HepG2 (cell line): ENCODE results near the gene MYO18A. TPM values are rescaled to one million over a fixed set of nuclear protein-coding genes. Genes with fewer than 3 reads are reported as not detected.

ENCODE experiments used
- ATF7 ChIP-seq, 2 experiments: fragments of 450-650 bp in 1 of 2; sonication (generic) in 1 of 2; formaldehyde crosslinking in 1 of 2; IDR thresholded peaks; 2 replicates each; pipeline versions ENCODE4 v1.4.0 to v1.6.1; 2016 to 2020; ENCODE audit warnings: antibody characterized with exemption in 1 of 2, mild to moderate bottlenecking in 1 of 2, missing genetic modification reagents in 1 of 2
- CHD4 ChIP-seq: fragments of 200-600 bp; sonication (generic); IDR thresholded peaks from 2 replicates; pipeline ENCODE4 v1.7.0; 2017; ENCODE audit warnings: mild to moderate bottlenecking, low read length, borderline replicate concordance
- CTCF ChIP-seq: sonication (generic); formaldehyde crosslinking; IDR thresholded peaks from 2 replicates; pipeline ENCODE4 v1.5.0; 2020; ENCODE audit warnings: mild to moderate bottlenecking, missing genetic modification reagents, moderate library complexity
- FOSL1 ChIP-seq: sonication (generic); formaldehyde crosslinking; IDR thresholded peaks from 2 replicates; pipeline ENCODE4 v1.9.0; 2021; ENCODE audit warnings: missing genetic modification reagents, borderline replicate concordance
- HNRNPUL1 ChIP-seq: fragments of 200-400 bp; formaldehyde crosslinking; IDR thresholded peaks from 2 replicates; pipeline ENCODE4 v1.6.1; 2017; ENCODE audit warnings: low read depth, mild to moderate bottlenecking, low read length, moderate library complexity
- MTA1 ChIP-seq: sonication (generic); formaldehyde crosslinking; IDR thresholded peaks from 2 replicates; pipeline ENCODE4 v1.4.0; 2020; ENCODE audit warnings: missing genetic modification reagents, mild to moderate bottlenecking, borderline replicate concordance
- NFIB ChIP-seq: sonication (generic); formaldehyde crosslinking; IDR thresholded peaks from 2 replicates; pipeline ENCODE4 v1.9.0; 2021; ENCODE audit warnings: missing genetic modification reagents, mild to moderate bottlenecking, borderline replicate concordance
- RAD21 ChIP-seq: fragments of 450-650 bp; formaldehyde crosslinking; IDR thresholded peaks from 2 replicates; pipeline ENCODE4 v1.5.0; 2020; ENCODE audit warnings: mild to moderate bottlenecking
- RBAK ChIP-seq: sonication (generic); formaldehyde crosslinking; IDR thresholded peaks from 2 replicates; pipeline ENCODE4 v1.5.1; 2020; ENCODE audit warnings: mild to moderate bottlenecking, missing genetic modification reagents
- RNF219 ChIP-seq: sonication (generic); formaldehyde crosslinking; IDR thresholded peaks from 2 replicates; pipeline ENCODE4 v1.5.0; 2020; ENCODE audit warnings: mild to moderate bottlenecking, missing genetic modification reagents
- SCMH1 ChIP-seq: sonication (generic); formaldehyde crosslinking; IDR thresholded peaks from 2 replicates; pipeline ENCODE4 v1.9.0; 2021; ENCODE audit warnings: missing genetic modification reagents, mild to moderate bottlenecking, borderline replicate concordance
- SMC3 ChIP-seq: IDR thresholded peaks from 2 replicates; pipeline ENCODE4 v1.6.1; 2011; ENCODE audit warnings: low read length, improper control_type of control experiment
- SP140L ChIP-seq: sonication (generic); formaldehyde crosslinking; IDR thresholded peaks from 2 replicates; pipeline ENCODE4 v1.4.0; 2020; ENCODE audit warnings: missing genetic modification reagents, borderline replicate concordance
- SP2 ChIP-seq: sonication (generic); formaldehyde crosslinking; IDR thresholded peaks from 2 replicates; pipeline ENCODE4 v1.5.1; 2020; ENCODE audit warnings: mild to moderate bottlenecking, missing genetic modification reagents
- SRSF4 ChIP-seq: fragments of 200-400 bp; formaldehyde crosslinking; IDR thresholded peaks from one replicate; pipeline ENCODE4 v1.6.1; 2018; ENCODE audit warnings: mild to moderate bottlenecking, low read depth, low read length, moderate library complexity; ENCODE audit not compliant: poor library complexity, severe bottlenecking
- SYNCRIP ChIP-seq: fragments of 200-400 bp; formaldehyde crosslinking; IDR thresholded peaks from 2 replicates; pipeline ENCODE4 v1.6.1; 2018; ENCODE audit warnings: mild to moderate bottlenecking, low read depth, low read length; ENCODE audit not compliant: insufficient read depth
- ZBTB42 ChIP-seq: sonication (generic); formaldehyde crosslinking; IDR thresholded peaks from 2 replicates; pipeline ENCODE4 v1.5.0; 2020; ENCODE audit warnings: mild to moderate bottlenecking, missing genetic modification reagents
- ZMAT3 ChIP-seq: sonication (generic); formaldehyde crosslinking; conservative IDR thresholded peaks from 2 replicates; pipeline ENCODE4 v1.7.0; 2021; ENCODE audit warnings: missing genetic modification reagents
- ZNF367 ChIP-seq: sonication (generic); formaldehyde crosslinking; IDR thresholded peaks from 2 replicates; pipeline ENCODE4 v1.4.0; 2020; ENCODE audit warnings: missing genetic modification reagents, borderline replicate concordance
- ZNF468 ChIP-seq: sonication (generic); formaldehyde crosslinking; IDR thresholded peaks from 2 replicates; pipeline ENCODE4 v1.8.0; 2022; ENCODE audit warnings: mild to moderate bottlenecking, moderate library complexity, missing genetic modification reagents
- ZNF546 ChIP-seq: sonication (generic); formaldehyde crosslinking; conservative IDR thresholded peaks from 2 replicates; pipeline ENCODE4 v1.8.1; 2023; ENCODE audit warnings: mild to moderate bottlenecking, missing genetic modification reagents
- ZNF788 ChIP-seq: sonication (generic); formaldehyde crosslinking; IDR thresholded peaks from 2 replicates; pipeline ENCODE4 v1.5.0; 2020; ENCODE audit warnings: mild to moderate bottlenecking, missing genetic modification reagents, borderline replicate concordance
- polyA plus RNA-seq, 8 experiments: library from polyadenylated mRNA; depleted of rRNA in 3 of 8; stranded (reverse) in 7 of 8; unstranded in 1 of 8; fragments of >200 nt; fragmentation: Illumina TruSeq in 4 of 8; extraction: Trizol in 4 of 8; gene quantifications; 2 replicates each; pipeline versions ENCODE4 v1.2.1 to v1.2.3, GENCODE V29; 2011 to 2016; ENCODE audit warnings: low read depth in 4 of 8, missing spikeins in 1 of 8, mixed read lengths in 1 of 8; ENCODE audit not compliant: insufficient read depth in 1 of 8
- total RNA-seq, 5 experiments: library from RNA; depleted of rRNA; stranded (reverse); fragments of >200 nt; fragmentation: Illumina TruSeq; extraction: Trizol; gene quantifications; 2 replicates each; pipeline ENCODE4 v1.2.3, GENCODE V29; 2016; ENCODE audit warnings: low read depth in 1 of 5
- TF ChIP-seq, protein P1 (sequence below): sonication (generic); formaldehyde crosslinking; IDR thresholded peaks from 2 replicates; pipeline ENCODE4 v1.4.0; 2020; ENCODE audit warnings: mild to moderate bottlenecking, missing genetic modification reagents

Gene MYO18A
- total and polyA plus RNA-seq, 2 of the 13 experiments (the other 11 are each of a cell fraction or from before 2014, with no cell fraction given), result 16.8 to 24.8 TPM

GRCh38 chr17:29124135-29124924 lies 55.9 kb downstream of the MYO18A start (continued):
- no peak for TF ChIP-seq ZNF367 (CRISPR knock-in tag)
- no peak for TF ChIP-seq NFIB (CRISPR knock-in tag)
- TF ChIP-seq ZBTB42 (CRISPR knock-in tag), result no peak
- peak; percentile 73 for TF ChIP-seq SMC3
- no peak for TF ChIP-seq CHD4
- TF ChIP-seq SP140L (CRISPR knock-in tag), result no peak
- no peak for TF ChIP-seq SYNCRIP
- TF ChIP-seq SCMH1 (CRISPR knock-in tag), result no peak
- no peak for TF ChIP-seq RBAK
- peak; percentile 76 for TF ChIP-seq ATF7 (IDR thresholded peaks at IDR 0.05)
- TF ChIP-seq ATF7 (CRISPR knock-in tag; IDR thresholded peaks at IDR 0.05), result no peak
- peak; percentile 82 for TF ChIP-seq CTCF (CRISPR knock-in tag)
- no peak for TF ChIP-seq SP2 (CRISPR knock-in tag)
- TF ChIP-seq HNRNPUL1, result no peak
- TF ChIP-seq MTA1 (CRISPR knock-in tag), result no peak
- TF ChIP-seq, protein P1, sequence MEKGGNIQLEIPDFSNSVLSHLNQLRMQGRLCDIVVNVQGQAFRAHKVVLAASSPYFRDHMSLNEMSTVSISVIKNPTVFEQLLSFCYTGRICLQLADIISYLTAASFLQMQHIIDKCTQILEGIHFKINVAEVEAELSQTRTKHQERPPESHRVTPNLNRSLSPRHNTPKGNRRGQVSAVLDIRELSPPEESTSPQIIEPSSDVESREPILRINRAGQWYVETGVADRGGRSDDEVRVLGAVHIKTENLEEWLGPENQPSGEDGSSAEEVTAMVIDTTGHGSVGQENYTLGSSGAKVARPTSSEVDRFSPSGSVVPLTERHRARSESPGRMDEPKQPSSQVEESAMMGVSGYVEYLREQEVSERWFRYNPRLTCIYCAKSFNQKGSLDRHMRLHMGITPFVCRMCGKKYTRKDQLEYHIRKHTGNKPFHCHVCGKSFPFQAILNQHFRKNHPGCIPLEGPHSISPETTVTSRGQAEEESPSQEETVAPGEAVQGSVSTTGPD (CRISPR knock-in tag), result no peak
- no peak for TF ChIP-seq ZNF546 (CRISPR knock-in tag)
- peak; percentile 68 for TF ChIP-seq RAD21 (CRISPR knock-in tag)
- no peak for TF ChIP-seq ZNF468
- no peak for TF ChIP-seq ZMAT3 (CRISPR knock-in tag)
- no peak for TF ChIP-seq SRSF4
- TF ChIP-seq RNF219 (CRISPR knock-in tag), result no peak
- TF ChIP-seq FOSL1 (CRISPR knock-in tag), result no peak
- TF ChIP-seq ZNF788 (CRISPR knock-in tag), result no peak
